Measurements from ENCODE around the gene ZBTB16. TPM values are rescaled to one million over a fixed set of nuclear protein-coding genes. Genes with fewer than 3 reads are reported as not detected.

The ZBTB16 gene
- polyA plus RNA-seq, 1 experiment: not detected

- Histone ChIP-seq H3K4me3 (ENCODE audit: low read depth, low read length) (no peak overlapping the region), H3K27me3 (ENCODE audit: control insufficient read depth, insufficient read depth, low read length) (peaks cover 7% of the 10 kb centered on the region), H3K36me3 (ENCODE audit: control insufficient read depth, insufficient read depth, low read length) (no peaks in the 10 kb centered on the region)
- TF ChIP-seq, protein P1, sequence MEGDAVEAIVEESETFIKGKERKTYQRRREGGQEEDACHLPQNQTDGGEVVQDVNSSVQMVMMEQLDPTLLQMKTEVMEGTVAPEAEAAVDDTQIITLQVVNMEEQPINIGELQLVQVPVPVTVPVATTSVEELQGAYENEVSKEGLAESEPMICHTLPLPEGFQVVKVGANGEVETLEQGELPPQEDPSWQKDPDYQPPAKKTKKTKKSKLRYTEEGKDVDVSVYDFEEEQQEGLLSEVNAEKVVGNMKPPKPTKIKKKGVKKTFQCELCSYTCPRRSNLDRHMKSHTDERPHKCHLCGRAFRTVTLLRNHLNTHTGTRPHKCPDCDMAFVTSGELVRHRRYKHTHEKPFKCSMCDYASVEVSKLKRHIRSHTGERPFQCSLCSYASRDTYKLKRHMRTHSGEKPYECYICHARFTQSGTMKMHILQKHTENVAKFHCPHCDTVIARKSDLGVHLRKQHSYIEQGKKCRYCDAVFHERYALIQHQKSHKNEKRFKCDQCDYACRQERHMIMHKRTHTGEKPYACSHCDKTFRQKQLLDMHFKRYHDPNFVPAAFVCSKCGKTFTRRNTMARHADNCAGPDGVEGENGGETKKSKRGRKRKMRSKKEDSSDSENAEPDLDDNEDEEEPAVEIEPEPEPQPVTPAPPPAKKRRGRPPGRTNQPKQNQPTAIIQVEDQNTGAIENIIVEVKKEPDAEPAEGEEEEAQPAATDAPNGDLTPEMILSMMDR (IDR thresholded peaks at IDR 0.05; ENCODE audit: insufficient read depth, low read depth, low read length): no peak
- no peak for DNase-seq (ENCODE audit: low read depth)
- ChIA-PET POLR2A (no interaction called here), CTCF (interaction anchor here (1.2 kb wide), 1 partner anchor 16 kb away, joined by 3 read pairs; no protein-coding TSS in a partner anchor)
These were observed 8.8 kb downstream of the ZBTB16 start for GRCh38 chr11:114068327-114068726.

GRCh38 chr11:114070464-114071139, 11.1 kb downstream of the ZBTB16 start:
- no peak for DNase-seq (ENCODE audit: low read depth)
- POLR2A ChIA-PET: no interaction called here
- TF ChIP-seq, protein P1 (IDR thresholded peaks at IDR 0.05; ENCODE audit: insufficient read depth, low read depth, low read length): no peak
- H3K4me3 ChIP-seq (ENCODE audit: low read depth, low read length): no peak overlapping the region
- H3K36me3 ChIP-seq (ENCODE audit: control insufficient read depth, insufficient read depth, low read length): no peaks in the 10 kb centered on the region
- peaks cover 6% of the 10 kb centered on the region; the same call in 1 of the 2 replicates for H3K27me3 ChIP-seq (ENCODE audit: control insufficient read depth, insufficient read depth, low read length)
- CTCF ChIA-PET: interaction anchor here (0.8 kb wide), 1 partner anchor 191 kb away, joined by 3 read pairs; no protein-coding TSS in a partner anchor

- Histone ChIP-seq H3K4me3 (ENCODE audit: low read depth, low read length) (no peak overlapping the region), H3K27me3 (ENCODE audit: control insufficient read depth, insufficient read depth, low read length) (peaks cover 17% of the 10 kb centered on the region), H3K36me3 (ENCODE audit: control insufficient read depth, insufficient read depth, low read length) (no peaks in the 10 kb centered on the region)
- ChIA-PET POLR2A (no interaction called here), CTCF (no interaction called here)
- no peak for DNase-seq (ENCODE audit: low read depth)
- TF ChIP-seq, protein P1 (IDR thresholded peaks at IDR 0.05; ENCODE audit: insufficient read depth, low read depth, low read length): no peak
These were observed 13.7 kb downstream of the ZBTB16 start for GRCh38 chr11:114073007-114073827.

- ChIA-PET CTCF (interaction anchor here (0.7 kb wide), 1 partner anchor 25 kb away, joined by 3 read pairs; no protein-coding TSS in a partner anchor), POLR2A (no interaction called here)
- DNase-seq (ENCODE audit: low read depth): no peak
- Histone ChIP-seq H3K36me3 (ENCODE audit: control insufficient read depth, insufficient read depth, low read length) (no peaks in the 10 kb centered on the region), H3K4me3 (ENCODE audit: low read depth, low read length) (no peak overlapping the region), H3K27me3 (ENCODE audit: control insufficient read depth, insufficient read depth, low read length) (peaks cover 17% of the 10 kb centered on the region)
- TF ChIP-seq, protein P1 (IDR thresholded peaks at IDR 0.05; ENCODE audit: insufficient read depth, low read depth, low read length): no peak
These were observed 14.4 kb downstream of the ZBTB16 start for GRCh38 chr11:114073828-114074381.
